Hindlimb muscle (tissue), 1 donor: ENCODE measurements around the gene PPFIBP2. TPM values are rescaled to one million over a fixed set of nuclear protein-coding genes. Genes with fewer than 3 reads are reported as not detected.

ENCODE experiments used
- DNase-seq: peaks from one replicate; pipeline ENCODE4 v3.0.0-alpha.2; 2013
- polyA plus RNA-seq: library from polyadenylated mRNA; unstranded; fragments of 120-200 nt; gene quantifications from one replicate; pipeline ENCODE4 v1.2.1, GENCODE V29; 2013; ENCODE audit not compliant: insufficient read length

The PPFIBP2 gene
- polyA plus RNA-seq, 1 donor = 73.3 TPM

DNA sequence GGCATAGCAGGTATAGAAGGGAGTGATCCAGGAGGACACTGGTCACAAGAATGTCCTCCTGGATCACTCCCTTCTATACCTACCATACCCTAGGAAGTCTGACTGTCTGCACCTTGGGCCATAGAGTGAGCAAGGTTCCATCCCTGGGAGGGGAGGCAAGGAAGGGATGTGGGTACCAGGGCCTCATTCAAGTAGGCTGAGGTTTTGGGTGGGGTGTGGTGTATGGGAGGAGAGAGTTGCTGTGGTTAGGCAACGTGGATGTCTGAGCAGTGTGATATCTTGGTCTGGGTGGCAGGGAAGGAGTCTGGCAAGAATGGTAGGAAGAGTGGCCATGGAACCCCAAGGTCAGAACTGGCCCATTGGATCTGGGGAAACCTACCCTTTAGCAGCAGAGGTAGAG is 13.2 kb downstream of the PPFIBP2 start:
- DNase-seq = no peak

DNA sequence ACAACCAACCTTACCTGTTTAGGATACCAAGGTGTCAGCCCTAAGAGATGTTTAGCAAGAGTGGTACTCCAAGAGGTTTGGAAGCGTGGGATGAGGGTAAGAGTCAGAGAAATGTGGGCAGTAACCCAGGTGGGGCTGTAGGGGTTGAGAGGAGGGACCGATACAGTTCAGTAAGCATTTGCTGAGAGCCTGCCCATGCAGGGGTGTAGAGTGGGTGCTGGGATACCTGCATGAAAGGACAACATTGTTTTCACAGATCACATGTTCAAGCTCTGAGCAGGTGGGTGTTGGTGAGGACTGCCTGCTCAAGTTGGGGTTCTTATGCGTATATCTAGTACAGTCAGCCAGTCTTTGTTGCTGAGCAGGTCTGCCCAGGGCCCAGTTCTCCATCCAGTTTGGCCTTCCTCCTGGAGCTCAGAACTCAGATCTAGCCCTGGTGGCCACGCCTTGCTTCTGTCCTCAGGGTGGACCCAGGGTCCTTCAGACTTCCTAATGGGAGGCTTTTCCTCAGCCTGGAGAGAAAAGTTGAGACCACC is 14.8 kb downstream of the PPFIBP2 start:
- DNase-seq = no peak

DNA sequence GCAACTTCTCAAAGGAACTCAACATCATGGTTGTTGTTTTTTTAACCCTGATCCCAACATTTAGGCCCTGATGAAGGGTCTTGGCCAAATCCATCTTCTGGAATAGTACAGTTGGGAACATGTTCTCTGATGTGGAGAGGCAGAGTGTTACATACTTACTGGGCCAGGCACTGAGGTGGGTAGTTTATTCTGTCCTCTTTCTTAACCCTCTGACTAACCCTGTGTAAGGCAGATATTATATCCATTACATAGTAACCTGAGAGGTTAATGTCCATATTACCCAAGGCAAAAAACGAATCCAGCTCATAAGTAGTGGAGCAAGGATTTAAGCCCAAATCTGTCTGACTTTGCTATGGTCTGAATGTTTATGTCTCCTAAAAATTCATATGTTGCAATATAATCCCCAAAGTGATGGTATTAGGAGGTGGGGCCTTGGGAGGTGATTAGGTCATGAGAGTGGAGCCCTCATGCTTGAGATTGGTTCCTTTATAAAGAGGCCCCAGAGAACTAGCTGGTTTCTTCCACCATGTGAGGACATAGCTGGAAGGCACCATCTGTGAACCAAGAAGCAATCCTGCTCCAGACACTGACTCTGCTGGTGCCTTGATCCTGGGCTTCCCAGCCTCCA is 16.3 kb downstream of the PPFIBP2 start:
- no peak for DNase-seq

DNA sequence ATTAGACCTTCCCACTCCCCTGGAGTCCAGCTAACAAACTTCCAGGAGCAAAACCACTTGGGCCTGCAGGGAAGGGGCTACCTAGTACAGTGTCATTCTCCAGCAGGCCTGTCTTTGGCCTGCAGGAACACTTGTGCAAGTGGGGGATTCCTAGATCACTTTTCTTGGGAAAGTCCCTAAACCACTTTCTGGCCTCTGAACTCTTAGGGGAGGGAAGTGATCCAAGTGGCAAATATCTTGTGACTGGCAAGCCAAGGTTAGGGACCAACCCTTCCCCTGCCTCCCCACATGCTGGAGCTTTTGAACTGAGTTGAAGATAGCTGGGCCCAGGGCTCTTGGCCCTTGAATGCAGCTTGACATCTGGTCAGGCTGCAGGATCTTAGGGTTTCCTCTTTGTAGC is 17.2 kb downstream of the PPFIBP2 start:
- DNase-seq = no peak

GRCh38 chr11:7532405-7533145 is 18.8 kb downstream of the PPFIBP2 start:
- DNase-seq = peak; percentile 22

- no peak for DNase-seq
These were observed 19.6 kb downstream of the PPFIBP2 start for GRCh38 chr11:7533199-7534041.

- no peak for DNase-seq
These were observed 20.2 kb downstream of the PPFIBP2 start for GRCh38 chr11:7534042-7534378.

DNA sequence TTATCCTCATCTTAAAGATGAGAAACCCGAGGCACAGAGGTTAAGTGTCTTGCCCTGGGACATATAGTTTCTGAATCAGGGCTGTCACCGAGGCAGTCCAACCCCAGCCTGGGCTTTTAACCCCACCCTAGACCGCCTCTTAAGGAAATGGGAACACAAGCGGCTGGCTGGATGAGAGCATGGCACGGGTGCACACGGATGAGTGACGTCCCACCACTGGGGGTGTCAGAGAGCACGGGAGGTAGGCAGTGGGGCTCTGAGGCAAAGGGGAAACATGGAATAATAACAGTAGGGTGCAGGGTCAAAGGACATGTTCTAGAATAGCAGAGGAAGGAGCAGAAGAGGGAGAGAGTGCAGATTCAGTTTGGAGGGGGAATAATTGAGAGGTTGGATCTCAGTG is 22.3 kb downstream of the PPFIBP2 start:
- DNase-seq = no peak

- no peak for DNase-seq
These were observed 23.5 kb downstream of the PPFIBP2 start for GRCh38 chr11:7537265-7537664.

DNA sequence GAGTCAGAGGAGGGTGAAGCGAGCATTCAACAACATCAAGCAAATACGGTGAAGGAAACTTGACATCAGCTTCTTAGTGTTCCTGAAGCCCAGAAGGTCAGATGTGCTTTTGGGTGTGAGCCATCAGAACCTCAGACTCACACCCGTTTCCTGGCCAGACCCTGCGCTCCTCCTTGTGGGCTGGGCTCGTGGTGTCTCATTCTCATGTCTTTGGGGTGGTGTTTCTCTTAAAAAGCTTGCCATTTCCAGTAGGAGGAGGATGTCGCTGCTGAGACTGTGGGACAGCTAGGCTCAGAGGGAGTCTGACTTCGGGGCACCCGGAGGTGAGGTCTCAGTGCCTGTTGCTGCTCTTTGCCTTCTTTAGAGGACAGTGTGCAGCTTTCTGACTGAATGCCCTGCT is 24.2 kb downstream of the PPFIBP2 start:
- DNase-seq = no peak

DNA sequence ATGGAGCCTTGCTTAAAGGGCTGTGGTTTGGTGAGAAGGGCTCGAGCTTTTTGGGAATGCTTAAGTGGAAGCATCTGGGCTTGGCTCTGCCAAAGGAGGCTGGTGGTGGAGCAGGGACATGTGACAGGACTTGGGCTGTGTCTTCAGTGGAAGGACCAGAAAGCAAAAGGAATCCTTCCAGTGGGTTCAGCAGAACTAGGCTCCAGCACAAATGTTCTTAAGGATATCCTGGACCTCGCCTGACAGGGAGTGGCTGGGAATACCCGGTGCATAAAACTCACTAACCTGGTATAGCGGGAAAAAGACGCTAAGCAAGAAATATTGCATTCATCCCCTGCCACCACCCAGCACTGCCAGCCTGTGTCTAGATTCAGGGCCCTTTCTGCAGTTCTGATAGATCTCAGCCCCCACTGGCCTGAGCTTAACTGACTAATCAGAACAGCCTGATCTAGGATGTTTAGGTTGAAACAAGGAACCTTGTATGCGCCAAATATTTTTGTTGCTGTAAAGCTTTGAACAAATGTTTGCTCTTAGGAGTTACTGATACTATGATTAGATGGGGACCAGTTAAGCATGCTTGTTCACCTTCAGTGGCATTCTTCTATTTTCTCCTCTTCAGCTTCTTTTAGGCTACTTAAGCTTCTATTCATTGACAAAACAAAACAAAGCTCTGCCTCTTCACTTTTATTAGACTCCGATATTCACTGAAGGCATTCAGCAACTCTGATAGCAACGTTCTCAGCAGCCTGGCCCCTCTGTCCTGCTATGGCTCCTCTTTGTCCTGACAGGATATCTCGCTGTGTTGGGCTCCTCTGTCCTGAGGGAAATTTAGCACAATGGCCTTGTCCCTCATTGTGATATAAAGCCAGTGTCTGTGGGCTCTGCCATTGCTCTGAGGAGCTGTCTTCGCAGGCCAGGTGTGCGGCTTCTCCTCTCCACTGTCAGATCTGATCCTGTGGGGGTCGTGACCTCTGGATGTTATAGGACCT is 25.0 kb downstream of the PPFIBP2 start:
- no peak for DNase-seq

- no peak for DNase-seq
These were observed 27.2 kb downstream of the PPFIBP2 start for GRCh38 chr11:7540830-7541555.

DNA sequence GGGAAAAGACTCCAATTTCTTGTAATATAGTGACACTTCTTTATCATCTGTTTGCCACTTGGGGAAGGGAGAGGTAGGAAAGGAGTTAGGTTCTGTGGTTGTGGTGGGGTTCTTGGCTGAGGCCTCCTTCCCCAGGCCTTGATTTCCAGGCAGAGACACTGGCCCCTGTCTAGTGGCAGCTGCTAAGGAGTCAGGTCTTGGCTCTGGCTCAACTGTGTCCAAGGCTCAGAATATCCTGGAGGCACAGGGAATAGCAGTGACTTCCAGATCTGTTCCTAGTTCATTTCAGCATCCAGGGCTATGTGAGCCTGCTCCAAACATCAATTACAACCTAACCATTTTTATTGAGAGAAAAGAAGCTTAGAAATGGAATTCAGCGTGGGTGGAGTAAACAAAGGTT is 29.5 kb downstream of the PPFIBP2 start:
- no peak for DNase-seq

- DNase-seq = no peak
These were observed 30.2 kb downstream of the PPFIBP2 start for GRCh38 chr11:7544021-7544420.

DNA sequence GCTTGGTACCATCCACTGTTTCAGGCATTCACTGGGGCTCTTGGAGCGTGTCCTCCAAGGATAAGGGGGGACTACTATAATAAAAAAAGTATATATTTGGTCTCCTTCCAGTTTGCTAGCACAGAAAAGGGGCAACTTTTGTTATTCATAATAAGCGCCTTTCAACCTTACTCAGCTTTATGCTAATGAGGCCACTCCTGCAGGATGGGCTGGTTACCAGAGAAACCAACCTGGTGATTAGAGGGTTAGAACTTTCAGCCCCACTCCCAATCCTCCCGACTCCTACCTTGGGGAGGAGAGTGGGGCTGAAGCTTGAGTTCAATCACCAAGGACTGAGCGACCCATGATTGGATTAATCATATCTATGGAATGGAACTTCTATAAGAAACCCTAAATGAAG is 31.8 kb downstream of the PPFIBP2 start:
- no peak for DNase-seq

- DNase-seq = no peak
These were observed 32.6 kb downstream of the PPFIBP2 start for GRCh38 chr11:7546324-7546791.

DNA sequence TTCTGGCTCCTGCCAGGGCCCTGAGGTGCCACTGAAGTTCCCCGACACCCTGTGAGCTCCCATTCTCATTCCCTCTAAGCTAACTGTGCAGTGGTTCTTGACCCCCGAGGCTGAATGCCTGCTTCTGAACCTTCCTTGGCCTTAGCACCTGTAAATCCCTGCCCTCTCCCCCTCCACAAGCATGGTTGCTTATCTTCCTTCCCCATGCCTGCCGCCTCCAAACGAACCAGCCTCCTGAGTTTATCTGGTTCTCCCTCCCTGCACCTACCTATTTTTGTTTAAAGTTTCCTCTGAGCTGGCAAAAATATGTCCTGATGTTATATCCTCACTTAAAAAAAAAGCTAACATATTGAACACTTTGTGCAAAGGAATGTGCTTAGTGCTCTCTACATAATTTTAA is 33.9 kb downstream of the PPFIBP2 start:
- no peak for DNase-seq

DNA sequence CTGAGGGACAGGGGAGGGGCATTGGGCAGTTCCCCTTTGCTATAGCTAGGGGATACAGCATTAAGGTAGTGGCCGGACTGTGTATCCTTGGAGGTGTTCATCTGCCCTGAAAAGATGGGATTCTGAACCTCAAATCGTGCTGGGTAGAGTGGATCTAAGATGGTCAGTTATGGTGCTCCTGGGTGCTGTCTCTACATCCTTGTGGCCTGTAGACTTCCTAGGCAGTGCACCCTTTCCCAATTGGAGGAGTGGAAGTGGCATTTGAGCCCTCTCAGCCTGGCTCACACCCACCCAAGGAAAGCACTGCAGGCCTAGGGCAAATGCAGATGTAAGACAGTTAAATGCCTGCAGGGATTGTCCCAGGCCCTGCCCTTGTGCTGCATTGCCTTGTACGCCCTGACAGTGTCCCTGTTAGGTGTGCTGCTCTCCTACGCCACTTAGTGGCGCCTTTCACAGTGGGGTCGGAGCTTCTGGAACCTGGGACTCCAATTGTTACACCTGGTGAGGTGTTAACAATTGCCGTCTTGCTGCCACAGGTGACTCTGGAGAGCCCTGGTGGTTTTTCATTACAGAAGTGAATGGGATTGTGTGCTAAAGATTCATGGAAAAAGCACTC is 35.0 kb downstream of the PPFIBP2 start:
- DNase-seq = no peak

DNA sequence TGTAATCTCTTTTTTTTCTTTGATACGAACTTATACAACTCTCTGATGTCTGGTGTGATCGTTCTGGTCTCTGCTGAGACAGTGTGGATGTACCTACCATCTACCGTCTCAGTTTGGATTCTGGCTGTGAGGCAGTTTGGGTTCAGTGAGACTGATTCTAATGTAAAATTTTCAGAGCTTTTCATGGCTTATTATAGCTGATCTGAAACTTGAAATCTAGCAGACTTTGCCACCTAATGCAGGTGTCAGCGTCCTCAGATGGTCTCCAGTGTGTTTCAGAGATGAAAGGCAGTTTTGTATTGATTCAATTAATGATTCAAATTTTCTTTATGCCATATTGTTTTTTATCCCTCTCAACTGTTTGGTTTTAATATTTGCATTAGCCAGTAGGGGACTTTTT is 35.9 kb downstream of the PPFIBP2 start:
- DNase-seq = no peak

DNA sequence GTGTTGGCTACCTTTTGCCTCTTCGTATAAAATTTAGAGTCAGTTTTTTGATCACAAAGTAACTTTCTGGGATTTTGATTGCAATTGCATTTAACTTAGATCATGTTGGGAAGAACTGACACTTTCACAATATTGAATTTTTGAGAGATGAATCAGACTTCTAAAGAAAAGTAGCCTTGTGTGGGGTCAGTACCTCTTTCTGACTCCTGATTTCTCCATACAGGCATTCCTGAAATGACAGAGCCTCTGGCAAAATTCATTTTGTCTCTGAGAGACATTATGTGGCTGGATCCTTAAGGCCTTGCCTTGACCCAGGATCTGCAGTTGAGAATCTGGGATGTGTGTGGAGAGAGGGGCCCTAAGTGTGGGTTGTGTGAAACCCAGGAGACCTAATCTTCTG is 37.8 kb downstream of the PPFIBP2 start:
- no peak for DNase-seq

- no peak for DNase-seq
These were observed 38.9 kb downstream of the PPFIBP2 start for GRCh38 chr11:7552666-7553065.
